SK-N-DZ (cell line): ENCODE results near the gene ALDH1L1.

Source experiments
- DNase-seq: peaks from one replicate; pipeline ENCODE4 v3.0.0-alpha.2; 2015; ENCODE audit warnings: low spot score

ALDH1L1 gene

GRCh38 chr3:126154391-126155279 lies 25.8 kb downstream of the ALDH1L1 start:
- no peak for DNase-seq

- no peak for DNase-seq
Observed at GRCh38 chr3:126153695-126154360, 26.6 kb downstream of the ALDH1L1 start.

- DNase-seq: no peak
Observed at GRCh38 chr3:126152901-126153694, 27.3 kb downstream of the ALDH1L1 start.

- no peak for DNase-seq
Observed at GRCh38 chr3:126152458-126152857, 27.9 kb downstream of the ALDH1L1 start.

DNA sequence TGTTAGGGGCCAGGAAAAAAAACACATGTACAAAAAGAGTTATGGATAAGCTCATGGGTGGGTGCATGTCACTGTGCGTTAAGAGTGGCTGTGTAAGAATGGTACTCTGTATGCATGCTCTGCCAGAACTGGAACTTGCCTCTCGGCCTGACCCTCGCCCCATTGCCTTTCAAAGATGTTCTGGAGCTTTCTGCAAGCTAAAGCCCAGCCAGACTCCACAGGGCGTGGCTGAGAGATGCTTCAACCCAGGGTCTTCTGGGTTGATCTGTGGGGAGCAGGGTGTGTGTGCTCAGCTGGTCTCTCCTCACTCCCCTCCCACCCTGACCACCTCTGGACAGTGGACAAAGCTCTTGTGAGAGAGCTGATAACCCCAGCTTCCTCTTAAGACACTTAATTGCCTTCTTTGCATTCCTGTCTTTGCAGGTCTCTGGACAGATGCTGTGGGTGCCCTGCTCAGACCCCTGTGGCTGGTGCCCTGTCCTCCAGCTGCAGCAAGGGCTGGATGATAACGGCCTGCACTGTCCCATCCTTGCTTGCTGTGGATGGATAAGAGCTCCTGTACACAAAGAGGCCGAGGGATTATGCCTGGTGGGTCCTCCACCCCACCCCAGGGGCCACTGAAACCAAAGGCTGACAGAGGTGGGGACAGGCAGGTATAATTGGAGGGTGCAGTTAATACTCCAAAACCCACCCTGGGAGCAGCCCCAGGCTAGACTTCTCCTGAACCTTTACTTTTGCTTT lies 28.7 kb downstream of the ALDH1L1 start:
- no peak for DNase-seq

GRCh38 chr3:126149960-126150515 lies 30.3 kb downstream of the ALDH1L1 start:
- no peak for DNase-seq

GRCh38 chr3:126149256-126149902 lies 31.0 kb downstream of the ALDH1L1 start:
- DNase-seq: no peak

DNA sequence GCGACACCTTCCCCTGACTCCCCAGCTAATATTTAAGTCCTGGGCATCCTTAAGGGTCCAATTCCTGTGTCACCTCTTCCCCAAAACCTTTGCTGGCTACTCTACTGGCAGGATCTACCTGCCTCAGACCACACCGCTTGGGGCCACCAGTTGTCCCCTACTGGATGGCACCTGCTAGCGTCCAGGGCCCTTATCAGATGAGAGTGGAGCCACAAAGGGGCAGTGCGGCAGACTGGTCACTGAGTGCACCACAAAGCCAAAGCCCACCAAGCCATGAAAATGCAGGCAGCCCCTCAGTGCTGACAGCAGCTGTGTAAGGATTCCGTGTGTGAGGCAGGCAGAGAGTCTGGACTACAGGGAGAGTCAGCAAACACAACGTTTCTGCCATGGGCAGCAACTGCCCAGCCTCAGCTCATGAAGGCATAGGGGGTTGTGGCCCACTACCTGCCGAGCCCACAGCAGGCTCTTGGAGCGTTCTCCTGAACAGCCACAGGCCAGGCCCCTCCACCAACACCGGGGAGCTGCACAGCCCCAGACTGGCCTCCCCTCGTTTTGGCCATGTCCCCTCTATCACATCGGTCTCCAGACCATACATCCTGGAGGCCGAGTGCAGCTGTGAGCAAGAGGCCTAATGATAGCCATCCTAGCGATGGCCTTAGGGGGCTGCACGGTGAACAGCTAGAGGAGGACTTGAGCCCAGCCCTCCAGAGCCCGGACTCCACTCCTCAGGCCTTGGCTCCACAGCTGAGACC lies 32.3 kb downstream of the ALDH1L1 start:
- no peak for DNase-seq

- no peak for DNase-seq
Observed at GRCh38 chr3:126147147-126147931, 33.0 kb downstream of the ALDH1L1 start.

GRCh38 chr3:126146525-126147146 lies 33.8 kb downstream of the ALDH1L1 start:
- no peak for DNase-seq

DNA sequence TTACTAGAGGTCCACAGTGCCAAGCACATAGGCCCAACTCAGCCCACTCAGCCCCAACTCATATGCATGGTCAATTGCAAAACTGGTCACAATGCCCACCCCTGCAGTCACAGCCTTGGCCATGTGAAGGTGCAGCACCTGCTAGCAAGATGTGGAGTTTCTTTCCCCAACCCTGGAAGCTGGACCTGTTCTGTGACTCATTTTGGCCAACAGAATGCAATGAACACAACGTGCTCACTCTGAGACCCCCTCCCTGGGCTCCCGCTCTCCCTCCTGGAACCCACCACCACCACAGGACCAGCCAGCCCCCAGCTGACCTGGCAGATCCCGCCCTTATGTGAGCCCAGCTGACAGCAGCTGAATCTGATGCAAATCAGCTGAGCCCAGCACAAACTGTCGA lies 34.4 kb downstream of the ALDH1L1 start:
- no peak for DNase-seq

DNA sequence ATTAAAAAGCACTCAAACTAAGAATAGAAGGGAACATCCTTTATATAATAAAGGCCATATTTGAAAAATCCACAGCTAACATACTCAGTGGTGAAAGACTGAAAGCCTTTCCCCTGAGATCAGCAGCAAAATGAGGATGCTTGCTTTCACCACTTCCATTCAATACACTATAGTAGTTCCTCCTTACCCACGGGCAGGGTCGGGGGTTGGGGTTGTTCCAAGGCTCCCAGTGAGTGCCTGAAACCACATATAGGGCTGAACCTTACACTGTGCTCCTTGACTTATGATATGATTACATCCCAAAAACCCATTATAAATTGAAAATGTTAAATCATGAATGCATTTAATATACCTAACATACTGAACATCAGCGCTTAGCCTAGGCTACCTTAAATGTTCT lies 37.7 kb downstream of the ALDH1L1 start:
- no peak for DNase-seq

- DNase-seq: no peak
Observed at GRCh38 chr3:126137490-126138130, 42.8 kb downstream of the ALDH1L1 start.

DNA sequence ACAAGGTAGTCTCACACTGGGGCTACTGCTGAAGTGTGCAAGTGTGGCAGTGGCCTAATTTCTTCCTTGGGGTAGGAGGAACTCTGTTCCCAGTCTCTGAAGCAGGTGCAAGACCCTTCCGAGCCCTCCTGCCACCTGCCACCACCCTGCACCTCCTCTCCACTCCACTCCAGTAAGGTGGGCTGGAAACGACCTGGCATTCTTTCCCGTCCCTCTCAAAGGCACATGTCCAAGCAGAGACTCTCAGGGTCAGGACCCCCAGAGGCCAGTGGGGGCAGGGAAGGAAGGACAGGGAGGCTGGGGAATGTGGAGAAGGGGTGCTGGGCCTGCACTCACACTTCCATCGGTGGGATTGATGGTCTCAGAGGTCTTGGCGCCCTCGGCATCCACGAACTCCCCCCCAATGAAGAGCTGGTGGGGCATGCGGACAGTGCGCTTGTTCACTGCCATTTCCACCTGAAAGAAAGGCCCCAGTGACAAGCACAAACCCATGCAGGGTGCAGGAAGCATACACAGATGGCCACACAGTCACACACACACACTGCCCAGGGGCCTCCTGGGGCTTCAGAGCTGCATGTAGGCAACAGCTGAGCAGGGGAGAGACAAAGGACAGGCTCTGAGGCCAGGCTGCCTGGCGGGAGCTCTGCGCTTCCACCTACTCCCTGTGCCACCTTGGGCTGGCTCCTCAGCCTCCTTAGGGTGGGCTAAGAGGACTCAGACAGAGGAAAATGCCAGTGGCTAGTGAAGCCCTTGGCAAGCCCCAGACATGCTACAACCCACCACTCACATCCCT lies 43.8 kb downstream of the ALDH1L1 start:
- DNase-seq: no peak

DNA sequence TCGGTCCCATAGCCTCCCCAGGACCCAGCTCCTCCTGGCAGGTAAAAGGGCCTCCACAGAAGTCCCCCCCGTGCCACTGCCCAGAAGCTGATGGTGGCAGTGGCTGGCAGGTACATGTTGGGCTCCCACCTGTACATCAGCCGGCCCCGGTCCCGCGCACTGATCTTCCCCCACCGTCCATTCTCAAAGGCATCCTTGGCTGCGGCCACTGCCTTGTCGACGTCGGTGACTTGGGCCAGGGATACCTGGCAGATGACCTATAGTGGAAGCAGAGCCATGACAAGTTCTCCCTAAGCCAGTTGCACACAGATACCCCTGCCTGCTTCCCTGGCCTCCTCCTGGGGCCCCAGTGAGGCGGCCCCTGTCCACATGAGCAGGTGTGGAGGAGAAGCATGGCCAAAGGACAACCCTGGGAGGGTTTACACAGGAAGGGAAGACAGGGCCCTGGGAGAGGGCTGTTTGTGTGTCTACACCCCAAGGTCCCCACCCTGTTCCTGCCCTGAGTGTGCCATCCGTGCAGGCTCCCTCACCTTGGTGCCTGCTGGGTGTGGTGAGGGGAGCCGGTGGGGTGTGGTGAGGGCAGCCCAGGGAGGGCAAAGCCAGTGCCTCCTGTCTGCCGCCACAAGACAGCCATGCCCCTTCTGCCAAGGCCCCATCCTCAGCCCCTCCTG lies 44.8 kb downstream of the ALDH1L1 start:
- DNase-seq: no peak

DNA sequence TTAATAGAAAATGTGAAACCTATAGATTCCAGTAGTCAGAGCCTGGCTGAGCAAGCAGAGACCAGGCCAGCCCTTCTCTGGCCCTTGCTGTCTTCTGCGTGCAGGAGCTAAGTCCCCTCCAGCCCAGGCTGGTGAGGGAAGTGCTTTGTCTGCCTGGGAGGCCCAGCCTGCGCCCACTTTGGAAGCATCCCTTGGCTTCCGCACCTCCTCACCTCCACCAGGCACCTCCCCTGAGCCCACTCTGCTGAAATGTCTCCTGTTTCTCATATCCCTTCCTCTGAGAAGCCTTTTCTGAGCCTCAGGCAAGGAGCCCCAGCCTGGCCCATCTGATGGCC lies 45.3 kb downstream of the ALDH1L1 start:
- no peak for DNase-seq
